CD4-positive, alpha-beta T cell treated with Interleukin-6 for 4 hours (primary cell): ENCODE data around the gene CAPZB.
"Not testable (repeated sequence)": the region's sequence is repeated elsewhere in the genome, so short reads cannot be mapped to it uniquely, and the experiment has no call there.

ENCODE experiments used
- DNase-seq: peaks from one replicate; pipeline ENCODE4 v3.0.0-alpha.2; 2020; ENCODE audit warnings: mixed read lengths

The CAPZB gene

DNA sequence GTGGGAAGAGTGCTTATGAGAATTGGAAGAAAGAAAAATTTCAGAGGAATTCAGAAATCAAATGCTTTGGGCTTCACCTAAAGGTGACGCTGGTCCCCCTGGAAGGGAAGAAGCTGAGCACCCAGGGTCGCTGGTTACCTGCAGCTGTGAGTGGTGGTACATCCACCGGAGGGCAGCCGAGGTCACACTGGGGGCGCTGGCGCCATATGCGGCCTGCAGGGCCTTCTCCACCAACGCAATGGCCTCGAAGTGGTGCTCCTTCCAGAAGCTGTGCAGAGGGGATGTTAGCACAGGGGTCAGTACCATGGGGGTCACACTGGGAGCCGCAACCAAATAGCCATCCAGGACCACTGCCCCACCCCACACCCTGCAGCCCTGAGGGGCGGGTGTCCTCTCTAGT is 179.5 kb downstream of the CAPZB start:
- DNase-seq = no peak

DNA sequence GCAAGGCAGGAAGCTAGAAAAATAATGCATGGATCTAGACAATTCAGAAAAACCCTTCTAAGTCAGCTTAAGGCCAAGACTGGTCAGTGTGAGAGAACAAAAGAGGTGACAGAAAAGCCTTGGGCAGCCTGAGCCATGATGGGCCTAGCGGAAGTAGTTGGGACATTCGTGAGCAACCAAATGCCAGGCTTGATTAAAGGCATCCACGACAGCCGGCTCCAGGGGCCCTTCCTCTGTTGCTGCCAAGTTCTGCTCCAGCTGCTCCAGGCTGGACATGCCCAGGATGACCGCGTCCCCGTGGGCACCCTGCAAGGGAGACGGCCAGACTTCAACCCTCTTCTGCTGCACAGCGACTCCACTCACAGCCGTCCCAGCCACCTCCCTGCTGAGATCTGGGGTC is 181.3 kb downstream of the CAPZB start:
- not testable (repeated sequence) for DNase-seq

DNA sequence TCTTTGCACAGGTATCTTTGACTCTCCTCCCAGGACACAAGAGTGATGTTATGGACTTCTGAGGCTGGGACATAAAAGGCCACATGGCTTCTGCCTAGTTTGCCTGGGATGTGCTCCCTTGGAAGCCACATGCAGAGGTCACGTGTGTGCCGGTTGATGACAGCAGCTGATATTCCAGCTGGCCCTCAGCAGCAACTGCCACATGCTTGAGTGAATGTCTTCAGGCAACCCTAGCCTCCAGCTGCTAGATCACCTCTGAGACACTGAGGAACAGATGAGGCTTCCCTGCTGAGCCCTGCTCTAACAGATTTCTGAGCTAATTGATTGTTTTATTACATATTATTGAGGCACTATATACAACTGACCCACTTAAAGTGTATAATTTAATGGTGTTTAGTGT is 185.1 kb downstream of the CAPZB start:
- DNase-seq = no peak

DNA sequence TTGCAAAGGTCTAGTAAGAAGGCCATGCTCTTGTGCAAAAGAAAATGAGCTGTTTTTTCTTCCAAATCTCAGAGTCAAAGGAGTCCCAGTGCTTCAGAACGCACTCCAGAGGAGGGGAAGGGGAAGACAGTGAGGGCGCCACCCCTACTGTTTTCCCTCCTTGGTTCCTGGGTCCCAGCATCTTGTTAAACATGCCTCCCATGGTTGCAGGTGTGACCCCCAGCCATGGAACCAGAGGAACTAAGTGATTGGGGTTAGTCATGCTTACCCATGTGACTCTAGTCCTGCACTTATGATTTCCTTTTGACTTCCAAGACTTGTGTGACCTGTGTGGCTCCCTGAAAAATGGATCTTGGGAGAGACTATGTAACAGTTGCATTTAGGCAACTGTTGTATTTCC is 190.7 kb downstream of the CAPZB start:
- DNase-seq = no peak

DNA sequence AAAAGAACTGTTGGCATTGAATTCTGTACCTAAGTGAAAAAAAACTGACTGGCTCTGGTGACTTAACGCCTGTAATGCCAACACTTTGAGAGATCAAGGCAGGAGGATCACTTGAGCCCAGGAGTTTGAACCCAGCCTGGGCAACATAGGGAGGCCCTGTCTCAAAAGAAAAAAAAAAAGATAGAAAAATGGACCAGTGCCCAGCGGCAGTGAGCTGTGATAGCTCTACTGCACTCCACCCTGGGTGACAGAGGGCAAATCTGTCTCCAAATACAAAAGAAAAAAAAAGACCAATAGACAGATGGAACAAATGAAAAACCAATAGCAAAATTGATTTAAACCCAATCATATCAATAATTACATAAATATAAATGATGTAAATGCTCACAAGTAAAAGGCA is 196.1 kb downstream of the CAPZB start:
- DNase-seq = no peak
